ENCODE data around the gene AKIRIN1.

DNA sequence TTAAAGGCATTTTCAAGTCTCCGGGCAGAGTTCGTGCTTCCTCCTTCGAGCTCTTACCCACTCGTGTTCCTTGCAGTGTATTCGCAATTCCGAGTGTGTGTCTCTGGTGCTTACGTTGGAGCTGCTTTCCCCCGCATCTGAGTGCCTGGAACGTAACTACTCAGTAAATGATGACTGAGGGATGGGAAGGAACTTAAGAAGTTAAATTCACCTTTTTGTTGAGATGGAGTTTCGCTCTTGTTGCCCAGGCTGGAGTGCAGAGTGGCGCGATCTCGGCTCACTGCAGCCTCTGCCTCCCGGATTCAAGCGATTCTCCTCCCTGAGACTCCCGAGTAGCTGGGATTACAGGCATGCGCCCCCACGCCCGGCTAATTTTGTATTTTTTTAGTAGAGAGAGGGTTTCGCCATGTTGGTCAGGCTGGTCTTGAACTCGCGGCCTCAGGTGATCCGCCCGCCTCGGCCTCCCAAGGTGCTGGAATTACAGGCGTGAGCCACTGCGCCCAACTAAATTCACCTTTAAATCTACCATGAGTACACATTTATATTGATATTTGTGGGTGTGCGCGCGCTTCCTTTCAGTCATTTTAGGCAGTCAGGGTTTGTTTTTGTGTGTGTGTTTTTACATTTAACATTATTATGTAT lies 35.9 kb downstream of the AKIRIN1 start:
- no peak for TF ChIP-seq EZH2 (IDR thresholded peaks at IDR 0.05; ENCODE audit: borderline replicate concordance, low read length)
- TF ChIP-seq, protein P1, sequence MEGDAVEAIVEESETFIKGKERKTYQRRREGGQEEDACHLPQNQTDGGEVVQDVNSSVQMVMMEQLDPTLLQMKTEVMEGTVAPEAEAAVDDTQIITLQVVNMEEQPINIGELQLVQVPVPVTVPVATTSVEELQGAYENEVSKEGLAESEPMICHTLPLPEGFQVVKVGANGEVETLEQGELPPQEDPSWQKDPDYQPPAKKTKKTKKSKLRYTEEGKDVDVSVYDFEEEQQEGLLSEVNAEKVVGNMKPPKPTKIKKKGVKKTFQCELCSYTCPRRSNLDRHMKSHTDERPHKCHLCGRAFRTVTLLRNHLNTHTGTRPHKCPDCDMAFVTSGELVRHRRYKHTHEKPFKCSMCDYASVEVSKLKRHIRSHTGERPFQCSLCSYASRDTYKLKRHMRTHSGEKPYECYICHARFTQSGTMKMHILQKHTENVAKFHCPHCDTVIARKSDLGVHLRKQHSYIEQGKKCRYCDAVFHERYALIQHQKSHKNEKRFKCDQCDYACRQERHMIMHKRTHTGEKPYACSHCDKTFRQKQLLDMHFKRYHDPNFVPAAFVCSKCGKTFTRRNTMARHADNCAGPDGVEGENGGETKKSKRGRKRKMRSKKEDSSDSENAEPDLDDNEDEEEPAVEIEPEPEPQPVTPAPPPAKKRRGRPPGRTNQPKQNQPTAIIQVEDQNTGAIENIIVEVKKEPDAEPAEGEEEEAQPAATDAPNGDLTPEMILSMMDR (IDR thresholded peaks at IDR 0.05; ENCODE audit: low read length) = no peak

Measured in OCI-LY1 (cell line).